PC-3 (cell line): ENCODE results near the gene SRPX. TPM values are rescaled to one million over a fixed set of nuclear protein-coding genes. Genes with fewer than 3 reads are reported as not detected.
A peak's percentile ranks its signal among the peaks of the same experiment; 100 is the strongest.

Source experiments
- ATAC-seq: fragments of 200-7000 bp; cut with Tn5 transposase; 2 replicates; pipeline ENCODE4 v1.9.1; 2020; ENCODE audit warnings: mild to moderate bottlenecking, moderate library complexity
- BruUV-seq: library from RNA; stranded (reverse); fragments of 400-500 nt; replicated peaks from 2 replicates; lab custom pipeline; 2021; lab: Mats Ljungman, UMichigan
- CTCF ChIA-PET: fragments of 300-600 bp; sonication (Branson Sonifier 250); formaldehyde crosslinking; loops from one replicate; lab custom pipeline; 2022; ENCODE audit warnings: antibody characterized with exemption; lab: Charles Lee
- POLR2A ChIA-PET: fragments of 300-600 bp; sonication (Branson Sonifier 250); formaldehyde crosslinking; loops from one replicate; lab custom pipeline; 2022; ENCODE audit warnings: antibody characterized with exemption; ENCODE audit not compliant: unreplicated experiment; lab: Charles Lee
- DNase-seq: peaks from one replicate; pipeline ENCODE4 v3.0.0-alpha.2; 2015
- H2AFZ ChIP-seq: fragments of 300-600 bp; sonication (generic); 2 replicates; pipeline ENCODE4 v1.6.0; 2016; ENCODE audit warnings: antibody characterized with exemption, low read length
- H3F3A ChIP-seq: fragments of 300-600 bp; sonication (generic); one replicate; pipeline ENCODE4 v1.6.0; 2017; ENCODE audit warnings: antibody characterized with exemption, low read length, control low read depth, mild to moderate bottlenecking; ENCODE audit not compliant: unreplicated experiment
- H3K27ac ChIP-seq: fragments of 300-600 bp; sonication (generic); 2 replicates; pipeline ENCODE4 v1.5.1; 2016; ENCODE audit warnings: mild to moderate bottlenecking, low read length
- H3K27me3 ChIP-seq: fragments of 300-600 bp; sonication (generic); 2 replicates; pipeline ENCODE4 v1.6.1; 2016; ENCODE audit warnings: low read length, mixed read lengths
- H3K36me3 ChIP-seq: fragments of 300-600 bp; sonication (generic); 2 replicates; pipeline ENCODE4 v1.6.1; 2016; ENCODE audit warnings: low read depth, mixed run types, low read length, mixed read lengths
- H3K4me1 ChIP-seq: fragments of 300-600 bp; sonication (generic); 2 replicates; pipeline ENCODE4 v1.5.1; 2016; ENCODE audit warnings: low read length; ENCODE audit not compliant: insufficient read depth
- H3K4me2 ChIP-seq: fragments of 300-600 bp; sonication (generic); 2 replicates; pipeline ENCODE4 v1.6.0; 2016; ENCODE audit warnings: low read length
- H3K4me3 ChIP-seq: fragments of 300-600 bp; sonication (generic); 2 replicates; pipeline ENCODE4 v1.5.1; 2016; ENCODE audit warnings: mild to moderate bottlenecking, low read length, mixed read lengths
- H3K79me2 ChIP-seq: fragments of 300-600 bp; sonication (generic); 2 replicates; pipeline ENCODE4 v1.6.1; 2017; ENCODE audit warnings: low read length, mixed read lengths
- H3K9ac ChIP-seq: fragments of 300-600 bp; sonication (generic); 2 replicates; pipeline ENCODE4 v1.6.0; 2016; ENCODE audit warnings: mild to moderate bottlenecking, low read length
- H3K9me2 ChIP-seq: fragments of 300-600 bp; sonication (generic); replicated peaks from 2 replicates; pipeline ENCODE4 v1.6.1; 2016; ENCODE audit warnings: mixed run types, low read length, mixed read lengths
- H3K9me3 ChIP-seq: fragments of 300-600 bp; sonication (generic); 2 replicates; pipeline ENCODE4 v1.6.1; 2016; ENCODE audit warnings: low read length, mixed read lengths
- H4K20me1 ChIP-seq: fragments of 300-600 bp; sonication (generic); 2 replicates; pipeline ENCODE4 v1.6.1; 2016; ENCODE audit warnings: low read length, mixed read lengths
- EZH2 ChIP-seq: fragments of 300-600 bp; sonication (generic); IDR thresholded peaks from one replicate; pipeline ENCODE4 v1.6.1; 2017; ENCODE audit warnings: antibody characterized with exemption, mild to moderate bottlenecking, low read length; ENCODE audit not compliant: unreplicated experiment
- EZH2phosphoT487 ChIP-seq: fragments of 300-600 bp; sonication (generic); IDR thresholded peaks from 2 replicates; pipeline ENCODE4 v1.6.1; 2018; ENCODE audit warnings: mild to moderate bottlenecking, antibody characterized with exemption, low read length, borderline replicate concordance
- intact Hi-C: fragments of 100-400 bp; cut with micrococcal nuclease; formaldehyde crosslinking; loops from 2 replicates; pipeline ENCODE4 v1.9.0; 2023
- total RNA-seq: library from RNA; depleted of rRNA; stranded (reverse); fragments of >200 nt; gene quantifications from 2 replicates; pipeline ENCODE4 v1.2.3, GENCODE V29; 2014
- TF ChIP-seq, protein P1 (sequence below): fragments of 300-600 bp; sonication (generic); conservative IDR thresholded peaks from 2 replicates; pipeline ENCODE4 v1.5.1; 2017; ENCODE audit warnings: antibody characterized with exemption, low read depth, mild to moderate bottlenecking, low read length

Gene SRPX
- total RNA-seq, 1 experiment from 2014 or later: 5.0 TPM

GRCh38 chrX:38205039-38205438 is 15.6 kb downstream of the SRPX start:
- no peak overlapping the region for H3K4me3 ChIP-seq
- ChIA-PET POLR2A (no interaction called here), CTCF (no interaction called here)
- no peaks in the 10 kb centered on the region for H3K27me3 ChIP-seq
- TF ChIP-seq EZH2phosphoT487 (no peak), EZH2 (no peak)
- TF ChIP-seq, protein P1, sequence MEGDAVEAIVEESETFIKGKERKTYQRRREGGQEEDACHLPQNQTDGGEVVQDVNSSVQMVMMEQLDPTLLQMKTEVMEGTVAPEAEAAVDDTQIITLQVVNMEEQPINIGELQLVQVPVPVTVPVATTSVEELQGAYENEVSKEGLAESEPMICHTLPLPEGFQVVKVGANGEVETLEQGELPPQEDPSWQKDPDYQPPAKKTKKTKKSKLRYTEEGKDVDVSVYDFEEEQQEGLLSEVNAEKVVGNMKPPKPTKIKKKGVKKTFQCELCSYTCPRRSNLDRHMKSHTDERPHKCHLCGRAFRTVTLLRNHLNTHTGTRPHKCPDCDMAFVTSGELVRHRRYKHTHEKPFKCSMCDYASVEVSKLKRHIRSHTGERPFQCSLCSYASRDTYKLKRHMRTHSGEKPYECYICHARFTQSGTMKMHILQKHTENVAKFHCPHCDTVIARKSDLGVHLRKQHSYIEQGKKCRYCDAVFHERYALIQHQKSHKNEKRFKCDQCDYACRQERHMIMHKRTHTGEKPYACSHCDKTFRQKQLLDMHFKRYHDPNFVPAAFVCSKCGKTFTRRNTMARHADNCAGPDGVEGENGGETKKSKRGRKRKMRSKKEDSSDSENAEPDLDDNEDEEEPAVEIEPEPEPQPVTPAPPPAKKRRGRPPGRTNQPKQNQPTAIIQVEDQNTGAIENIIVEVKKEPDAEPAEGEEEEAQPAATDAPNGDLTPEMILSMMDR: no peak
- no peaks in the 10 kb centered on the region for H3K79me2 ChIP-seq
- no peak overlapping the region for H3K9ac ChIP-seq
- no peak for ATAC-seq
- no TSS peak for BruUV-seq
- H3K4me2 ChIP-seq: no peak overlapping the region
- no peaks in the 10 kb centered on the region for H3F3A ChIP-seq
- H3K4me1 ChIP-seq: no peaks in the 10 kb centered on the region
- no peak for DNase-seq
- no peaks in the 10 kb centered on the region for H3K9me3 ChIP-seq
- H3K9me2 ChIP-seq: no peaks in the 10 kb centered on the region
- H3K36me3 ChIP-seq: no peaks in the 10 kb centered on the region
- no peak overlapping the region for H3K27ac ChIP-seq
- H2AFZ ChIP-seq: no peak overlapping the region
- intact Hi-C loops: no loop called here
- H4K20me1 ChIP-seq: no peaks in the 10 kb centered on the region

GRCh38 chrX:38192007-38192810 is 28.5 kb downstream of the SRPX start:
- no peaks in the 10 kb centered on the region for H3K9me3 ChIP-seq
- TF ChIP-seq, protein P1: peak; percentile 67
- no peak for TF ChIP-seq EZH2phosphoT487
- ATAC-seq (peak; percentile 55; the same call in 1 of the 2 replicates), DNase-seq (peak; percentile 44)
- H4K20me1 ChIP-seq: no peaks in the 10 kb centered on the region
- no peak overlapping the region for H3K4me3 ChIP-seq
- no peak overlapping the region for H3K9ac ChIP-seq
- no peaks in the 10 kb centered on the region for H3K79me2 ChIP-seq
- H2AFZ ChIP-seq: peak overlapping the region; percentile 55; the same call in 1 of the 2 replicates
- no peaks in the 10 kb centered on the region for H3K9me2 ChIP-seq
- no TSS peak for BruUV-seq
- intact Hi-C loops: loop anchor here (1.0 to 2.0 kb wide), 2 partner anchors 101 to 135 kb away; partner anchors contain the start of gene RPGR
- H3K4me1 ChIP-seq: no peaks in the 10 kb centered on the region
- H3K27me3 ChIP-seq: no peaks in the 10 kb centered on the region
- ChIA-PET POLR2A (no interaction called here), CTCF (interaction anchor here (2.2 kb wide), 1 partner anchor 90 kb away, joined by 15 read pairs; no protein-coding TSS in a partner anchor)
- no peak overlapping the region for H3K27ac ChIP-seq
- no peaks in the 10 kb centered on the region for H3F3A ChIP-seq
- H3K36me3 ChIP-seq: no peaks in the 10 kb centered on the region
- no peak overlapping the region for H3K4me2 ChIP-seq
